GM23338 (cell line): ENCODE results near the gene RPS3A. TPM values are rescaled to one million over a fixed set of nuclear protein-coding genes. Genes with fewer than 3 reads are reported as not detected.

Experiments used
- ATAC-seq: fragments of 200-7000 bp; cut with Tn5 transposase; 3 replicates; pipeline ENCODE4 v1.9.1; 2020
- DNase-seq: peaks from one replicate; pipeline ENCODE4 v3.0.0-alpha.2; 2015; ENCODE audit warnings: low spot score
- H2AFZ ChIP-seq: fragments of 200-600 bp; sonication (generic); 2 replicates; pipeline ENCODE4 v1.8.0; 2016; ENCODE audit warnings: antibody characterized with exemption, mild to moderate bottlenecking, moderate library complexity
- H3F3A ChIP-seq: fragments of 200-600 bp; sonication (generic); replicated peaks from 2 replicates; pipeline ENCODE4 v1.8.0; 2017; ENCODE audit warnings: antibody characterized with exemption, mixed run types, low read depth
- H3K27ac ChIP-seq: fragments of 200-600 bp; sonication (generic); 2 replicates; pipeline ENCODE4 v1.6.1; 2016; ENCODE audit warnings: low read depth
- H3K27me3 ChIP-seq: fragments of 200-600 bp; sonication (generic); 2 replicates; pipeline ENCODE4 v1.8.0; 2016; ENCODE audit warnings: mild to moderate bottlenecking, mixed run types, moderate library complexity; ENCODE audit not compliant: insufficient read depth
- H3K36me3 ChIP-seq: fragments of 200-600 bp; sonication (generic); 2 replicates; pipeline ENCODE4 v1.8.0; 2016; ENCODE audit warnings: mild to moderate bottlenecking; ENCODE audit not compliant: insufficient read depth
- H3K4me1 ChIP-seq: fragments of 200-600 bp; sonication (generic); 2 replicates; pipeline ENCODE4 v1.8.0; 2016; ENCODE audit warnings: mild to moderate bottlenecking, moderate library complexity; ENCODE audit not compliant: insufficient read depth
- H3K4me2 ChIP-seq: fragments of 200-600 bp; sonication (generic); 2 replicates; pipeline ENCODE4 v1.7.1; 2017; ENCODE audit warnings: mixed run types
- H3K4me3 ChIP-seq: fragments of 200-600 bp; sonication (generic); 2 replicates; pipeline ENCODE4 v1.6.1; 2016; ENCODE audit warnings: mixed run types
- H3K79me2 ChIP-seq: fragments of 200-600 bp; sonication (generic); replicated peaks from 2 replicates; pipeline ENCODE4 v1.8.0; 2017; ENCODE audit warnings: mild to moderate bottlenecking; ENCODE audit not compliant: insufficient read depth
- H3K9me2 ChIP-seq: fragments of 200-600 bp; sonication (generic); 2 replicates; pipeline ENCODE4 v1.8.0; 2017; ENCODE audit not compliant: insufficient read depth
- H4K20me1 ChIP-seq: fragments of 200-600 bp; sonication (generic); replicated peaks from 2 replicates; pipeline ENCODE4 v1.8.0; 2017; ENCODE audit warnings: mild to moderate bottlenecking; ENCODE audit not compliant: insufficient read depth
- H3K27ac Mint-ChIP-seq: 2 replicates; pipeline ENCODE4 v1.8.0; 2020; ENCODE audit warnings: inconsistent platforms, mild to moderate bottlenecking, moderate library complexity, mixed read lengths
- H3K27me3 Mint-ChIP-seq: 3 replicates; pipeline ENCODE4 v1.8.0; 2022; ENCODE audit warnings: low read depth, mild to moderate bottlenecking, moderate library complexity, mixed read lengths, inconsistent platforms; ENCODE audit not compliant: insufficient read depth, poor library complexity
- H3K36me3 Mint-ChIP-seq: 3 replicates; pipeline ENCODE4 v1.8.0; 2021; ENCODE audit warnings: low read depth, mild to moderate bottlenecking, inconsistent platforms, moderate library complexity, mixed read lengths
- H3K4me1 Mint-ChIP-seq: 3 replicates; pipeline ENCODE4 v1.8.0; 2020; ENCODE audit warnings: mild to moderate bottlenecking, inconsistent platforms, mixed read lengths
- H3K4me3 Mint-ChIP-seq: 3 replicates; pipeline ENCODE4 v1.8.0; 2021; ENCODE audit warnings: moderate library complexity, mild to moderate bottlenecking, inconsistent platforms, mixed read lengths
- H3K9me3 Mint-ChIP-seq: 3 replicates; pipeline ENCODE4 v1.8.0; 2020; ENCODE audit warnings: moderate library complexity, mild to moderate bottlenecking, inconsistent platforms, mixed read lengths
- CREB1 ChIP-seq: fragments of 250-450 bp; sonication (Bioruptor Pico); IDR thresholded peaks from 2 replicates; pipeline ENCODE4 v1.5.0; 2020; ENCODE audit warnings: low read depth, mild to moderate bottlenecking, moderate library complexity
- EZH2 ChIP-seq: fragments of 200-600 bp; sonication (generic); IDR thresholded peaks from one replicate; pipeline ENCODE4 v1.8.0; 2017; ENCODE audit warnings: antibody characterized with exemption, mild to moderate bottlenecking, low read depth; ENCODE audit not compliant: unreplicated experiment
- EZH2phosphoT487 ChIP-seq: fragments of 200-600 bp; sonication (generic); IDR thresholded peaks from one replicate; pipeline ENCODE4 v1.8.1; 2018; ENCODE audit warnings: antibody characterized with exemption; ENCODE audit not compliant: unreplicated experiment
- JUNB ChIP-seq: IDR thresholded peaks from one replicate; pipeline ENCODE4 v1.6.1; 2016; ENCODE audit warnings: antibody characterized with exemption; ENCODE audit not compliant: unreplicated experiment
- POLR2AphosphoS5 ChIP-seq: IDR thresholded peaks from 2 replicates; pipeline ENCODE4 v1.6.1; 2016; ENCODE audit warnings: antibody characterized with exemption, low read depth
- STAT1 ChIP-seq: IDR thresholded peaks from one replicate; pipeline ENCODE4 v1.6.1; 2016; ENCODE audit warnings: antibody characterized with exemption; ENCODE audit not compliant: unreplicated experiment
- ZNF114 ChIP-seq: fragments of 250-450 bp; sonication (Bioruptor Pico); IDR thresholded peaks from 2 replicates; pipeline ENCODE4 v1.5.0; 2020; ENCODE audit warnings: mild to moderate bottlenecking, moderate library complexity
- ZNF331 ChIP-seq: fragments of 250-450 bp; sonication (Bioruptor Pico); IDR thresholded peaks from 2 replicates; pipeline ENCODE4 v1.5.0; 2020; ENCODE audit warnings: low read depth, mild to moderate bottlenecking, moderate library complexity
- polyA plus RNA-seq: library from polyadenylated mRNA; unstranded; fragments of >200 nt; fragmentation: Nextera tagmentation; extraction: Ambion mirVana; gene quantifications from 2 replicates; pipeline ENCODE4 v1.2.1, GENCODE V29; 2016
- total RNA-seq: library from RNA; depleted of rRNA; stranded (reverse); fragments of >200 nt; shearing (Covaris generic); gene quantifications from 2 replicates; pipeline ENCODE4 v1.2.3, GENCODE V29; 2014
- TF ChIP-seq, protein P1 (sequence below): IDR thresholded peaks from one replicate; pipeline ENCODE4 v1.6.1; 2018; ENCODE audit warnings: antibody characterized with exemption; ENCODE audit not compliant: unreplicated experiment
- TF ChIP-seq, protein P2 (sequence below): IDR thresholded peaks from 2 replicates; pipeline ENCODE4 v1.6.1; 2016; ENCODE audit warnings: antibody characterized with exemption
- TF ChIP-seq, protein P3 (sequence below): fragments of 250-450 bp; sonication (Bioruptor Pico); IDR thresholded peaks from 2 replicates; pipeline ENCODE4 v1.5.0; 2020; ENCODE audit warnings: mild to moderate bottlenecking, moderate library complexity

RPS3A gene
- total and polyA plus RNA-seq, 2 experiments from 2014 or later = 2,486 to 3,506 TPM

DNA sequence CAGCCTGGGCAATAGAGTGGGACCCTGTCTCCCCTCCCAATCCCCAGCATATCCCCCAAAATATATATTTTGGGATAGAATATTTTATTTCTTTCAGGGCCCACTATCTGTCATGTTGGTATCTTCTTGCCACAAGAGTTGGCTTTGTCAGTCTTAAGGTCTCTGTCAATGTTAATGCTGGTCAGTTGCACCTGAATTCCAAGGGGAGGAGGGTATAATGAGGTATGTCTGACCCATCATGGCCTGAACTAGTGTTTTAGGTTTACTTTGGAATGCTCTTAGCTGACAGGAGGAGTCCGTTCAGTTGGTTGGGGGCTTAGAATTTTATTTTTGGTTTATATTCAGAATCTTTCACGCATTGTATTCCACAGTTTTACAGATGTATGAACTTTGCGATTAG, 6.2 kb upstream of the RPS3A start (continued):
- TF ChIP-seq, protein P1, sequence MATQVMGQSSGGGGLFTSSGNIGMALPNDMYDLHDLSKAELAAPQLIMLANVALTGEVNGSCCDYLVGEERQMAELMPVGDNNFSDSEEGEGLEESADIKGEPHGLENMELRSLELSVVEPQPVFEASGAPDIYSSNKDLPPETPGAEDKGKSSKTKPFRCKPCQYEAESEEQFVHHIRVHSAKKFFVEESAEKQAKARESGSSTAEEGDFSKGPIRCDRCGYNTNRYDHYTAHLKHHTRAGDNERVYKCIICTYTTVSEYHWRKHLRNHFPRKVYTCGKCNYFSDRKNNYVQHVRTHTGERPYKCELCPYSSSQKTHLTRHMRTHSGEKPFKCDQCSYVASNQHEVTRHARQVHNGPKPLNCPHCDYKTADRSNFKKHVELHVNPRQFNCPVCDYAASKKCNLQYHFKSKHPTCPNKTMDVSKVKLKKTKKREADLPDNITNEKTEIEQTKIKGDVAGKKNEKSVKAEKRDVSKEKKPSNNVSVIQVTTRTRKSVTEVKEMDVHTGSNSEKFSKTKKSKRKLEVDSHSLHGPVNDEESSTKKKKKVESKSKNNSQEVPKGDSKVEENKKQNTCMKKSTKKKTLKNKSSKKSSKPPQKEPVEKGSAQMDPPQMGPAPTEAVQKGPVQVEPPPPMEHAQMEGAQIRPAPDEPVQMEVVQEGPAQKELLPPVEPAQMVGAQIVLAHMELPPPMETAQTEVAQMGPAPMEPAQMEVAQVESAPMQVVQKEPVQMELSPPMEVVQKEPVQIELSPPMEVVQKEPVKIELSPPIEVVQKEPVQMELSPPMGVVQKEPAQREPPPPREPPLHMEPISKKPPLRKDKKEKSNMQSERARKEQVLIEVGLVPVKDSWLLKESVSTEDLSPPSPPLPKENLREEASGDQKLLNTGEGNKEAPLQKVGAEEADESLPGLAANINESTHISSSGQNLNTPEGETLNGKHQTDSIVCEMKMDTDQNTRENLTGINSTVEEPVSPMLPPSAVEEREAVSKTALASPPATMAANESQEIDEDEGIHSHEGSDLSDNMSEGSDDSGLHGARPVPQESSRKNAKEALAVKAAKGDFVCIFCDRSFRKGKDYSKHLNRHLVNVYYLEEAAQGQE = no peak
- TF ChIP-seq POLR2AphosphoS5 (no peak), JUNB (no peak), STAT1 (no peak), EZH2 (no peak)
- TF ChIP-seq, protein P2, sequence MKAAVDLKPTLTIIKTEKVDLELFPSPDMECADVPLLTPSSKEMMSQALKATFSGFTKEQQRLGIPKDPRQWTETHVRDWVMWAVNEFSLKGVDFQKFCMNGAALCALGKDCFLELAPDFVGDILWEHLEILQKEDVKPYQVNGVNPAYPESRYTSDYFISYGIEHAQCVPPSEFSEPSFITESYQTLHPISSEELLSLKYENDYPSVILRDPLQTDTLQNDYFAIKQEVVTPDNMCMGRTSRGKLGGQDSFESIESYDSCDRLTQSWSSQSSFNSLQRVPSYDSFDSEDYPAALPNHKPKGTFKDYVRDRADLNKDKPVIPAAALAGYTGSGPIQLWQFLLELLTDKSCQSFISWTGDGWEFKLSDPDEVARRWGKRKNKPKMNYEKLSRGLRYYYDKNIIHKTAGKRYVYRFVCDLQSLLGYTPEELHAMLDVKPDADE = no peak

DNA sequence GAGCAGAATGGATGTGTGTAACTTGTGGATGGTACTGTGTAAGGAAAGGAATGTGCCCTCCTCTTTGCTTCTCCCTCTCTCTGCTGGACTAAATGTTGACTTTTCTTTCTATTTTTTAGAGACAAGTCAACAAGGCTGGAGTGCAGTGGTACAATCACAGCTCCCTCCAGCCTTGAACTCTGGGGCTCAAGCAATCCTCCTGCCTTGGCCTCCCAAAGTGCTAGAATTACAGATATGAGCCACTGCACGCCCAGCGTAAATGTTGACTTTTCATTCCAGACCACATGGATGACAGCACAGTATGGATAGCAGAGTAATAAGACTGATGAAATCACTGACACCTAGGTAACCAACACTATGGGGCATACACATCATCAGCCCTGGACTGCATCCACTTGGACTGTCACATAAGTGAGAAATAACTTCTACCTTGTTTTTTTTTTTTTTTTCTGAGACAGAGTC, 5.1 kb upstream of the RPS3A start:
- Mint-ChIP-seq H3K27me3 (peaks cover 3% of the 10 kb centered on the region), H3K4me1 (peaks cover 8% of the 10 kb centered on the region; the same call in 2 of the 3 replicates), H3K36me3 (0 out of 3 replicates have a peak, but pooled peaks cover under 1% of the 10 kb centered on the region), H3K9me3 (no peaks in the 10 kb centered on the region), H3K4me3 (no peak overlapping the region), H3K27ac (no peak overlapping the region)
- TF ChIP-seq ZNF331 (CRISPR knock-in tag) (no peak), ZNF114 (CRISPR knock-in tag) (no peak), EZH2phosphoT487 (no peak), POLR2AphosphoS5 (no peak), CREB1 (CRISPR knock-in tag) (no peak), STAT1 (no peak)
- TF ChIP-seq, protein P3, sequence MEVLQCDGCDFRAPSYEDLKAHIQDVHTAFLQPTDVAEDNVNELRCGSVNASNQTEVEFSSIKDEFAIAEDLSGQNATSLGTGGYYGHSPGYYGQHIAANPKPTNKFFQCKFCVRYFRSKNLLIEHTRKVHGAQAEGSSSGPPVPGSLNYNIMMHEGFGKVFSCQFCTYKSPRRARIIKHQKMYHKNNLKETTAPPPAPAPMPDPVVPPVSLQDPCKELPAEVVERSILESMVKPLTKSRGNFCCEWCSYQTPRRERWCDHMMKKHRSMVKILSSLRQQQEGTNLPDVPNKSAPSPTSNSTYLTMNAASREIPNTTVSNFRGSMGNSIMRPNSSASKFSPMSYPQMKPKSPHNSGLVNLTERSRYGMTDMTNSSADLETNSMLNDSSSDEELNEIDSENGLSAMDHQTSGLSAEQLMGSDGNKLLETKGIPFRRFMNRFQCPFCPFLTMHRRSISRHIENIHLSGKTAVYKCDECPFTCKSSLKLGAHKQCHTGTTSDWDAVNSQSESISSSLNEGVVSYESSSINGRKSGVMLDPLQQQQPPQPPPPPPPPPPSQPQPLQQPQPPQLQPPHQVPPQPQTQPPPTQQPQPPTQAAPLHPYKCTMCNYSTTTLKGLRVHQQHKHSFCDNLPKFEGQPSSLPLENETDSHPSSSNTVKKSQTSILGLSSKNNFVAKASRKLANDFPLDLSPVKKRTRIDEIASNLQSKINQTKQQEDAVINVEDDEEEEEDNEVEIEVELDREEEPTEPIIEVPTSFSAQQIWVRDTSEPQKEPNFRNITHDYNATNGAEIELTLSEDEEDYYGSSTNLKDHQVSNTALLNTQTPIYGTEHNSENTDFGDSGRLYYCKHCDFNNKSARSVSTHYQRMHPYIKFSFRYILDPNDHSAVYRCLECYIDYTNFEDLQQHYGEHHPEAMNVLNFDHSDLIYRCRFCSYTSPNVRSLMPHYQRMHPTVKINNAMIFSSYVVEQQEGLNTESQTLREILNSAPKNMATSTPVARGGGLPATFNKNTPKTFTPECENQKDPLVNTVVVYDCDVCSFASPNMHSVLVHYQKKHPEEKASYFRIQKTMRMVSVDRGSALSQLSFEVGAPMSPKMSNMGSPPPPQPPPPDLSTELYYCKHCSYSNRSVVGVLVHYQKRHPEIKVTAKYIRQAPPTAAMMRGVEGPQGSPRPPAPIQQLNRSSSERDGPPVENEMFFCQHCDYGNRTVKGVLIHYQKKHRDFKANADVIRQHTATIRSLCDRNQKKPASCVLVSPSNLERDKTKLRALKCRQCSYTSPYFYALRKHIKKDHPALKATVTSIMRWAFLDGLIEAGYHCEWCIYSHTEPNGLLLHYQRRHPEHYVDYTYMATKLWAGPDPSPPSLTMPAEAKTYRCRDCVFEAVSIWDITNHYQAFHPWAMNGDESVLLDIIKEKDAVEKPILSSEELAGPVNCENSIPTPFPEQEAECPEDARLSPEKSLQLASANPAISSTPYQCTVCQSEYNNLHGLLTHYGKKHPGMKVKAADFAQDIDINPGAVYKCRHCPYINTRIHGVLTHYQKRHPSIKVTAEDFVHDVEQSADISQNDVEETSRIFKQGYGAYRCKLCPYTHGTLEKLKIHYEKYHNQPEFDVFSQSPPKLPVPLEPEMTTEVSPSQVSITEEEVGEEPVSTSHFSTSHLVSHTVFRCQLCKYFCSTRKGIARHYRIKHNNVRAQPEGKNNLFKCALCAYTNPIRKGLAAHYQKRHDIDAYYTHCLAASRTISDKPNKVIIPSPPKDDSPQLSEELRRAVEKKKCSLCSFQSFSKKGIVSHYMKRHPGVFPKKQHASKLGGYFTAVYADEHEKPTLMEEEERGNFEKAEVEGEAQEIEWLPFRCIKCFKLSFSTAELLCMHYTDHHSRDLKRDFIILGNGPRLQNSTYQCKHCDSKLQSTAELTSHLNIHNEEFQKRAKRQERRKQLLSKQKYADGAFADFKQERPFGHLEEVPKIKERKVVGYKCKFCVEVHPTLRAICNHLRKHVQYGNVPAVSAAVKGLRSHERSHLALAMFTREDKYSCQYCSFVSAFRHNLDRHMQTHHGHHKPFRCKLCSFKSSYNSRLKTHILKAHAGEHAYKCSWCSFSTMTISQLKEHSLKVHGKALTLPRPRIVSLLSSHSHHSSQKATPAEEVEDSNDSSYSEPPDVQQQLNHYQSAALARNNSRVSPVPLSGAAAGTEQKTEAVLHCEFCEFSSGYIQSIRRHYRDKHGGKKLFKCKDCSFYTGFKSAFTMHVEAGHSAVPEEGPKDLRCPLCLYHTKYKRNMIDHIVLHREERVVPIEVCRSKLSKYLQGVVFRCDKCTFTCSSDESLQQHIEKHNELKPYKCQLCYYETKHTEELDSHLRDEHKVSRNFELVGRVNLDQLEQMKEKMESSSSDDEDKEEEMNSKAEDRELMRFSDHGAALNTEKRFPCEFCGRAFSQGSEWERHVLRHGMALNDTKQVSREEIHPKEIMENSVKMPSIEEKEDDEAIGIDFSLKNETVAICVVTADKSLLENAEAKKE = no peak
- no peak overlapping the region for H2AFZ ChIP-seq
- H3K79me2 ChIP-seq = no peaks in the 10 kb centered on the region
- H3K4me1 ChIP-seq = 0 out of 2 replicates have a peak, but pooled peaks cover 3% of the 10 kb centered on the region
- ATAC-seq = no peak
- no peaks in the 10 kb centered on the region for H4K20me1 ChIP-seq
- H3K9me2 ChIP-seq = no peaks in the 10 kb centered on the region
- H3F3A ChIP-seq = no peaks in the 10 kb centered on the region
- H3K27ac ChIP-seq = no peak overlapping the region
- no peaks in the 10 kb centered on the region for H3K27me3 ChIP-seq
- no peak overlapping the region for H3K4me3 ChIP-seq
- H3K4me2 ChIP-seq = no peak overlapping the region
- no peak for DNase-seq
- no peaks in the 10 kb centered on the region for H3K36me3 ChIP-seq
